HEK293 (cell line): ENCODE results near the gene SEMA4D.

ENCODE experiments used
- KLF1 ChIP-seq: fragments of 450-650 bp; formaldehyde crosslinking; IDR thresholded peaks from 2 replicates; pipeline ENCODE4 v1.5.1; 2016; ENCODE audit warnings: missing biosample characterization, missing genetic modification characterization
- SP3 ChIP-seq: fragments of 450-650 bp; formaldehyde crosslinking; IDR thresholded peaks from 2 replicates; pipeline ENCODE4 v1.5.1; 2016; ENCODE audit warnings: missing biosample characterization, missing genetic modification characterization
- YY1 ChIP-seq: fragments of 450-650 bp; formaldehyde crosslinking; IDR thresholded peaks from 2 replicates; pipeline ENCODE4 v1.5.1; 2018; ENCODE audit warnings: missing biosample characterization, missing genetic modification characterization
- ZBTB7A ChIP-seq: fragments of 450-650 bp; formaldehyde crosslinking; IDR thresholded peaks from 2 replicates; pipeline ENCODE4 v1.5.1; 2016; ENCODE audit warnings: low read depth, missing biosample characterization, missing genetic modification characterization
- ZFP69B ChIP-seq: fragments of 450-650 bp; formaldehyde crosslinking; IDR thresholded peaks from 2 replicates; pipeline ENCODE4 v1.5.1; 2016; ENCODE audit warnings: missing biosample characterization, missing genetic modification characterization
- ZNF707 ChIP-seq: fragments of 450-650 bp; formaldehyde crosslinking; IDR thresholded peaks from 2 replicates; pipeline ENCODE4 v1.5.1; 2016; ENCODE audit warnings: missing biosample characterization, missing genetic modification characterization

DNA sequence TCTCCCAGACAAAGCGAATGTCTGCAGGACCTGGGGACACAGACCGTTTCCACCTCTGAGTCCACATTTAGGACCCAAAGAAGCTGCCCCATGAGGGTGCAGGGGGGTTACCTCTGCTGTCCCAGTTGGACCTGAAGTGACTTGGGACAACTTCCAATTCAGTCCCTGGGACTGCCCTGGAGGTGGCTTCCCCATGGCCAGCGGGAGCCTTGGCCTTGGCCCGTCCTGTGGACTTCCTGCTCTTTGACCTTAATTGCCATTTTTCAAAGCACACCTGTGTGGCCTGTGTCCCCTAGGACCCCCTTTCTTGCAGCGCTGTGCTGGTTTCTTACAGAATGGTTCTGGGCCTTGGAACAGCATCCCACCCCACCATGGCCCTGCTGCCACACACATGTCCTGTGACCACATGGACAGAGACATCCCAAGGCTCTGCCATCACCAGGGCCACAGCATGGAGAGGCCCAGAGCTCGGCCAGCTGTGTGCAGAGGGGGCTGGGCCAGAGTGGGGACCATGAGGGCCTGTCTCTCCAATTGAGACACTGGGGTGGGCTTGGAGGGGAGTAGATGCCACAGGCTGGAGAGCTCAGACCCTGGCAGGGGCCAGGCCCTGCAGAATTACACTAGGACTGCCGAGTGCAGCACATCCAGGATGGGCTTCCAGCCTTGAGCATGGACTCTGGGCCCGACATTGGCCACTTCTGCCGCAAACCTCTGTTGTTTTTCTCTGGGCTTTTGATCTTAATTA lies 133.8 kb downstream of the SEMA4D start:
- TF ChIP-seq ZFP69B: no peak
- TF ChIP-seq KLF1 (tag by site-specific recombination): no peak
- TF ChIP-seq SP3 (tag by site-specific recombination): no peak
- TF ChIP-seq YY1 (tag by site-specific recombination): no peak
- TF ChIP-seq ZNF707 (tag by site-specific recombination): no peak
- no peak for TF ChIP-seq ZBTB7A
